ENCODE measurements around the gene DNAJC5. TPM values are rescaled to one million over a fixed set of nuclear protein-coding genes. Genes with fewer than 3 reads are reported as not detected.

The DNAJC5 gene
- total RNA-seq, 1 experiment from 2014 or later = 28.5 TPM

- no peak for TF ChIP-seq ZNF281 (CRISPR knock-in tag; IDR thresholded peaks at IDR 0.05)
- no peak for TF ChIP-seq NR1H2 (CRISPR knock-in tag; IDR thresholded peaks at IDR 0.05)
- no peak for TF ChIP-seq SMAD3 (CRISPR knock-in tag; IDR thresholded peaks at IDR 0.05; ENCODE audit: borderline replicate concordance)
- no peak for TF ChIP-seq ZNF219 (CRISPR knock-in tag; IDR thresholded peaks at IDR 0.05; ENCODE audit: borderline replicate concordance)
- no peak for TF ChIP-seq STAT6 (CRISPR knock-in tag; conservative IDR thresholded peaks at IDR 0.05; ENCODE audit: low read depth)
- TF ChIP-seq IRF1 (CRISPR knock-in tag; IDR thresholded peaks at IDR 0.05) = no peak
- peak; percentile 17; the same call in 1 of the 2 replicates for TF ChIP-seq NFE2L1 (CRISPR knock-in tag; IDR thresholded peaks at IDR 0.05)
- no peak for TF ChIP-seq PREB (CRISPR knock-in tag; IDR thresholded peaks at IDR 0.05; ENCODE audit: borderline replicate concordance)
- TF ChIP-seq FOXP4 (CRISPR knock-in tag; IDR thresholded peaks at IDR 0.05) = 0 out of 2 replicates have a peak, but pooled peaks have one; percentile 63
- no peak for TF ChIP-seq CTCF (IDR thresholded peaks at IDR 0.05)
- no peak for TF ChIP-seq ATF3 (CRISPR knock-in tag; conservative IDR thresholded peaks at IDR 0.05)
- TF ChIP-seq ZNF317 (CRISPR knock-in tag; IDR thresholded peaks at IDR 0.05; ENCODE audit: borderline replicate concordance, low read depth) = no peak; the same call in 1 of the 2 replicates
- no peak for TF ChIP-seq ATF6 (CRISPR knock-in tag; IDR thresholded peaks at IDR 0.05)
- TF ChIP-seq JUN (CRISPR knock-in tag; IDR thresholded peaks at IDR 0.05) = no peak
- TF ChIP-seq PRDM15 (CRISPR knock-in tag; IDR thresholded peaks at IDR 0.05) = no peak
- TF ChIP-seq IRF2 (CRISPR knock-in tag; IDR thresholded peaks at IDR 0.05; ENCODE audit: borderline replicate concordance, low read depth) = no peak
- TF ChIP-seq SMAD4 (CRISPR knock-in tag; IDR thresholded peaks at IDR 0.05) = no peak
- no peak for TF ChIP-seq E2F1 (CRISPR knock-in tag; IDR thresholded peaks at IDR 0.05)
- TF ChIP-seq ZNF232 (CRISPR knock-in tag; IDR thresholded peaks at IDR 0.05) = no peak
These were observed 29.8 kb upstream of the DNAJC5 start, which contains the start of gene TPD52L2 (continued) for GRCh38 chr20:63864978-63865640.
